ENCODE measurements around the gene KSR2.
A peak's percentile ranks its signal among the peaks of the same experiment; 100 is the strongest.

Gene KSR2

GRCh38 chr12:118015944-118016343 is 47.2 kb upstream of the KSR2 start:
- TF ChIP-seq CTCF (IDR thresholded peaks at IDR 0.05; ENCODE audit: low read length) (no peak), EZH2 (IDR thresholded peaks at IDR 0.05; ENCODE audit: borderline replicate concordance, low read length) (no peak)
- Histone ChIP-seq H3K9ac (ENCODE audit: low read length) (no peak overlapping the region), H3K27ac (ENCODE audit: low read depth, low read length, poor library complexity, severe bottlenecking) (no peak overlapping the region), H3K4me3 (ENCODE audit: low read depth, low read length, poor library complexity, severe bottlenecking) (peak overlapping the region; percentile 76), H3K9me3 (ENCODE audit: low read length) (no peaks in the 10 kb centered on the region), H2AFZ (ENCODE audit: low read length) (no peak overlapping the region), H3F3A (ENCODE audit: insufficient read depth, low read length) (no peaks in the 10 kb centered on the region), H3K27me3 (ENCODE audit: insufficient read depth, low read length) (no peaks in the 10 kb centered on the region), H3K4me1 (ENCODE audit: insufficient read depth, low read length, severe bottlenecking) (peaks cover 19% of the 10 kb centered on the region), H4K20me1 (ENCODE audit: insufficient read depth, low read length) (no peaks in the 10 kb centered on the region), H3K36me3 (ENCODE audit: insufficient read depth, low read length) (peaks cover 26% of the 10 kb centered on the region), H3K79me2 (ENCODE audit: insufficient read depth, low read length) (peaks cover 10% of the 10 kb centered on the region; the same call in 1 of the 2 replicates), H3K4me2 (ENCODE audit: low read length) (peak overlapping the region; percentile 36), H3K9me2 (ENCODE audit: low read depth, low read length) (no peaks in the 10 kb centered on the region)

GRCh38 chr12:118015306-118015705 is 46.5 kb upstream of the KSR2 start:
- no peaks in the 10 kb centered on the region for H3K9me2 ChIP-seq (ENCODE audit: low read depth, low read length)
- no peaks in the 10 kb centered on the region for H3F3A ChIP-seq (ENCODE audit: insufficient read depth, low read length)
- H3K9ac ChIP-seq (ENCODE audit: low read length) = no peak overlapping the region
- H3K9me3 ChIP-seq (ENCODE audit: low read length) = no peaks in the 10 kb centered on the region
- H3K4me3 ChIP-seq (ENCODE audit: low read depth, low read length, poor library complexity, severe bottlenecking) = no peak overlapping the region
- H4K20me1 ChIP-seq (ENCODE audit: insufficient read depth, low read length) = no peaks in the 10 kb centered on the region
- H3K4me1 ChIP-seq (ENCODE audit: insufficient read depth, low read length, severe bottlenecking) = peaks cover 19% of the 10 kb centered on the region
- no peak overlapping the region for H2AFZ ChIP-seq (ENCODE audit: low read length)
- TF ChIP-seq EZH2 (IDR thresholded peaks at IDR 0.05; ENCODE audit: borderline replicate concordance, low read length) = no peak
- no peak for TF ChIP-seq CTCF (IDR thresholded peaks at IDR 0.05; ENCODE audit: low read length)
- no peak overlapping the region for H3K4me2 ChIP-seq (ENCODE audit: low read length)
- no peak overlapping the region for H3K27ac ChIP-seq (ENCODE audit: low read depth, low read length, poor library complexity, severe bottlenecking)
- peaks cover 10% of the 10 kb centered on the region; the same call in 1 of the 2 replicates for H3K79me2 ChIP-seq (ENCODE audit: insufficient read depth, low read length)
- no peaks in the 10 kb centered on the region for H3K27me3 ChIP-seq (ENCODE audit: insufficient read depth, low read length)
- H3K36me3 ChIP-seq (ENCODE audit: insufficient read depth, low read length) = peaks cover 19% of the 10 kb centered on the region

GRCh38 chr12:118013283-118013682 is 44.5 kb upstream of the KSR2 start:
- TF ChIP-seq CTCF (IDR thresholded peaks at IDR 0.05; ENCODE audit: low read length) = no peak
- TF ChIP-seq EZH2 (IDR thresholded peaks at IDR 0.05; ENCODE audit: borderline replicate concordance, low read length) = no peak

More at GRCh38 chr12:118013283-118013682, 44.5 kb upstream of the KSR2 start:
- H3K27me3 ChIP-seq (ENCODE audit: insufficient read depth, low read length) = no peaks in the 10 kb centered on the region
- no peak overlapping the region for H3K9ac ChIP-seq (ENCODE audit: low read length)
- no peak overlapping the region for H2AFZ ChIP-seq (ENCODE audit: low read length)
- no peak overlapping the region for H3K27ac ChIP-seq (ENCODE audit: low read depth, low read length, poor library complexity, severe bottlenecking)
- H3K9me2 ChIP-seq (ENCODE audit: low read depth, low read length) = no peaks in the 10 kb centered on the region
- peaks cover 18% of the 10 kb centered on the region for H3K4me1 ChIP-seq (ENCODE audit: insufficient read depth, low read length, severe bottlenecking)
- no peak overlapping the region for H3K4me3 ChIP-seq (ENCODE audit: low read depth, low read length, poor library complexity, severe bottlenecking)
- H3K4me2 ChIP-seq (ENCODE audit: low read length) = no peak overlapping the region
- H3F3A ChIP-seq (ENCODE audit: insufficient read depth, low read length) = no peaks in the 10 kb centered on the region
- peaks cover 10% of the 10 kb centered on the region; the same call in 1 of the 2 replicates for H3K79me2 ChIP-seq (ENCODE audit: insufficient read depth, low read length)
- no peaks in the 10 kb centered on the region; the same call in 1 of the 2 replicates for H3K36me3 ChIP-seq (ENCODE audit: insufficient read depth, low read length)
- no peaks in the 10 kb centered on the region for H3K9me3 ChIP-seq (ENCODE audit: low read length)
- H4K20me1 ChIP-seq (ENCODE audit: insufficient read depth, low read length) = no peaks in the 10 kb centered on the region
